HG03280 (cell line): ENCODE data around the gene PNP.
"Not testable (repeated sequence)": the region's sequence is repeated elsewhere in the genome, so short reads cannot be mapped to it uniquely, and the experiment has no call there.

Source experiments
- ATAC-seq: cut with Tn5 transposase; IDR thresholded peaks from one replicate; pipeline ENCODE4 v1.9.1; 2021; ENCODE audit warnings: mild to moderate bottlenecking, moderate library complexity; ENCODE audit not compliant: unreplicated experiment

PNP gene

DNA sequence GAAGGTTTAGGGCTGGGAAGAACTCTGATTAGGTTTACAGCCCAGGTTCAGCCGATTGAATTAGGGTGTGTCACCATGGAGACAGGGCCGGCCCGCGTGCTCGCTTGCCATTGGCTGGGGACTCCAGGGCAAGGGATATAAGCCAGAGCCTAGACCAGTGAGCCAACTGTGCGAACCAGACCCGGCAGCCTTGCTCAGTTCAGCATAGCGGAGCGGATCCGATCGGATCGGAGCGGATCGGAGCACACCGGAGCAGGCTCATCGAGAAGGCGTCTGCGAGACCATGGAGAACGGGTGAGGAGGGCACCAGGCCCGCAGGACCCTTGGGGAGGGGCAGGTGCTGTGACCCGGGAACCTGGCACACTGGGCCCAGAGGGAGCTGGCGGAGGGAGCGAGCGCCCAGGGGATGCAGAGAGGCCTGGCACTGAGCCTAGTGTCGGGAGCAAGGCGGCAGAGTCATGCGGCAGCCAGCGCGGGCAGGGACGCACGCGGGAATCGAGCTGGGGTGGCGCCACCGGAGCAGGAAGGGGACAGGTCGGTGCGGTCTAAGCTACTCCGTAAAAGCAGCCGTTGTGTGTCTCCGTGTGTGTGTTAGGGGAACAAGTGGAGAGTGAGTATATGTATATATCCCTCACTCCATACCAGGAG is at the start of gene PNP:
TSS of gene PNP (plus strand) at position 165 of the 648 bp plus-strand sequence. CDS start at position 284, 119 bp downstream.
- peak; percentile 91 for ATAC-seq

DNA sequence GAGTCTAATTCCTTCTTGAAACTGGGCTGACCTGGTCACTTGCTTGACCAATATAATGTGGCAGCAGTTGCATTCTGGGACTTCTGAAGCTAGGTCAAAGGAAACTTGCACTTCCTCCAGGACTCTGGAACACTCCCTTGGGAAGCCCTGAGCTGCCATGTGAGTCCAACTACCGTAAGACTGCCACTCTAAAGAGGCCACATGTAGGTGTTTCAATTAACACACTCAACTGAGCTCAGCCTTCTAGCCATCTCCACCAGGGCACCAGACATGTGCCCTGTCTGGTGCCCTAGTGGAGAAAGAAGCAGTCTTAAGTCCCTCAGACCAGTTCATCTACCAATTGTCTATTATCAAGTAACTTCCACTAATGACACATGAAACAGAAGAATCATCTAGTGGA is 49.8 kb upstream of the PNP start:
- ATAC-seq = no peak

DNA sequence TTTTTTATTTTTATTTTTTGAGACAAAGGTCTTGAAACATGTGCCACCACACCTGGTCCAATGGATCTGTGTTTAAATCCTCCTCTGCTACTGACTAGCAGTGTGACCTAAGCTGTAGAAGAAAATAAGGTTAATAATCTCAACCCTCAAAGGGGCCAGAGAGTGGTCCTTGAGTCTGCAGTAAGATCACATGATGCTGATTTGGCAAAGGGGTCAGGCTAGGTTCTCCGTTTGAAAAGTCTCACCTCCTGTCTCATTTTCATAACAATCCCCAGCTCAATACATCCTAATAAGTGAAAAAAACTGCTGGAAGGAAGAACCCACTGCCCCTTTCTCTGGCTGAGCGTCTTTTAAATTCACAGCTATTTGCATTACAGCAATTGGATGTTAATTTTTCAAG is 47.9 kb upstream of the PNP start:
- no peak for ATAC-seq

DNA sequence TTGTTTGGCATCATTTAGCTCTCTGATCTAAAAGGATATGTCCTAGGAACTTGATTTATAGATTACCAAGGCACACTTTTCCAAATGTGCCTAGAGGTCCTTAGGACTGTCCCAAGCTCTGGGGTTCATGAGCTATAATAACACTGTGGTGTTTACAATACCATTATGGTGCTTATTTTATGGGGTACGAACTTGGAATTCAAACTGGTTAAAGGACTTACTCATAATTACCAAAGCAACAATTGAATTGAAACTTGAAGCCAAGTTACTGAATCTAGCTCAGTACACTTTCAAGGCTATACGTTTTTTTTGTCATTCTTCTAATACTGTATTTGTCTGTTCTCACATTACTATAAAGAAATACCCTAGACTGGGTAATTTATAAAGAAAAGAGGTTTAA is 46.3 kb upstream of the PNP start:
- no peak for ATAC-seq

DNA sequence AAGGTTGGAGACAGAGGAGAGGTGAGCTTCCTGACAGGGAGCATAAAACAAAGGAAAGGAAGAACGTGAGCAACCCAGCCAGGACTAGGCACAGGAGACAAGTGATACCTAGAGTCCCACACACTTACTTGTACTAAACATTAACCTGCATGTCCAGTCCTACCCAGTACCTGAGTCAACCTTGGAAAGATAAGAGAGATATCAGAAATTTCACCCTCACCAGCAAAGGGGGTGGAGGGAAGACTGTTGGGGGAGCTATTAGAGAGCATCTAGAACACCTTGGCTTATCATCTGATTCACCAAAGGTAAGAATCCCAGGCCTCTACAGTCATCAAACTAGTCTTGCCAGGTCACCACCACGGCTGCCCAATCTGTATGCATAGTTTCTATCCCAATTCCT is 44.4 kb upstream of the PNP start:
- ATAC-seq = no peak

DNA sequence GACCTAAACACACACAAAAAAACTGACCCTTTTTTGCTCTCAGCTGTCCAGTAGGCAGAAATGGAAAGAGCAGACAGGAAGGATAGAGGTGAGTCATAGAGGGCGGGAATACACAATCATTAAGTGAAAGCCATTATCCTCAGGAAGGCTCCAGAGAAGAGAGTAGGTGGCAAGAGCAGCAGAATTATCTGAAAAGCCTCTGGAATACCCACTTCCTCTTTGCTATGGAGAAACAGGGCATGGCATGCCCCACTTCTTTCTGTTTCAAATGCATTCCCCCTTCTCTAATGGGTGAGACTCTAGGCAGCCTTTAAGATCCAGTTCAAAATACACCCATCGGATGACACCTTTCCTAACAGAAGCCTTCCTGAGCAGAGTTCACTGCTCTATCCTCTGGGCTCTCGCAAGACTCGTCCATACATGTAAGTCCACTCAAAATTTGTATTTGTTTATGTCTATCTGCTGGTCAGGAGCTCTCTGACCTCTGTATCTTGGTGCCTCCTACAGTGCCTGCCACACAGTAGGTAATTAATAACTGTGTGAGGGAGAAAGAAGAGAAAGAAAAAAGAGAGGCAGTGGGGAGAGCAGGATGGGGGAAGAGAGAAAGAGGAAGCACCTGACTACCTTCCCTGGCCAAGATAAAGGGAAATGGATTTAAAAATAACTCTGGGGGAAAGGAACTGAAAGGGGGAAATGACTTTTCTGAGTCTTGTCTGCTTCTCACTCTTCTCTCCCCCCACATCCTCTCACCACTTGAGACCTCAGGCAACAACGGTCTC is 41.8 kb upstream of the PNP start:
- peak; percentile 56 for ATAC-seq

- ATAC-seq = peak; percentile 24
Observed at GRCh38 chr14:20428010-20428365, 41.2 kb upstream of the PNP start.

GRCh38 chr14:20428802-20429201 is 40.4 kb upstream of the PNP start:
- no peak for ATAC-seq

DNA sequence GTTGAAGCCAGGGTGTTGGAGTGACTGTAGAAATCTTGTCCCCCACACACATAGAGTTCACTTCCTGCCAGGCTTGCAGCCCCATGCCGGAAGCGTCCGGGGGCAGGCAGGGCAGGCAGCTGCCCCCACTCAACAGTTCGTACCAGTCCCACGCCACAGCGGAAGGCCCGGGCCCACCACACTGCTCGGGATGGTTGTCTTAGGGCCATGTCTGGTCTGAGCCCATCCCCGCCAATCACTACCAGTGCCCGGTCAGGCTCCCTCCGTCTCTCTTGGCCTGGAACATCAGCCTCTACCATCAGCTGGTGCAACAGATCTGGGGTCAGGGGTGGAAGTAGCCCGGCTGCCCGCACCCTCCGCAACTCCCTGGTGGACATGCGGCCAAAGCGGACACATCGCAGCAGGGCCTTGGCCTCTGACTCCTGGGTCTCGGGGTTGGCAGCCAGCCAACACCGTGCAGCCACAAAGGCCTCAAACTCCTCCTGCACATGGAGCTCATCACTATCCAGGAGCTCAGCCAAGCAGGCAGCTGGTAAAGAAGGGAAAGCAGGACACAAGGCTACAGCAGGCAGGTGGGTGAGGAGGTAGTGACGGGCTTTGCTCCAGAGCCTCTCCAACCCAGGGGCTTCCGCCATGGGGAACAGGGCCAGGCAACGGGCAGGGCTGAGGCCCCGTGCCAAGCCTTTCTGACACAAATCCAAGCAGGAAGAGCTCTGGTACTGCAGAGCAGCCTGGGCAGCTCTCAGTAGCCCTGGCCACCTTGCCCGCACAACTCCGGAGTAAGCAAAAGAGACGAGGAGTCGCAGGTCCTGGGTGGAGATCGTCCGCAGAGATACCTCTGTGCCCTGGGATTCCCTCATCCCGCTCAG is 39.2 kb upstream of the PNP start:
- ATAC-seq = no peak

DNA sequence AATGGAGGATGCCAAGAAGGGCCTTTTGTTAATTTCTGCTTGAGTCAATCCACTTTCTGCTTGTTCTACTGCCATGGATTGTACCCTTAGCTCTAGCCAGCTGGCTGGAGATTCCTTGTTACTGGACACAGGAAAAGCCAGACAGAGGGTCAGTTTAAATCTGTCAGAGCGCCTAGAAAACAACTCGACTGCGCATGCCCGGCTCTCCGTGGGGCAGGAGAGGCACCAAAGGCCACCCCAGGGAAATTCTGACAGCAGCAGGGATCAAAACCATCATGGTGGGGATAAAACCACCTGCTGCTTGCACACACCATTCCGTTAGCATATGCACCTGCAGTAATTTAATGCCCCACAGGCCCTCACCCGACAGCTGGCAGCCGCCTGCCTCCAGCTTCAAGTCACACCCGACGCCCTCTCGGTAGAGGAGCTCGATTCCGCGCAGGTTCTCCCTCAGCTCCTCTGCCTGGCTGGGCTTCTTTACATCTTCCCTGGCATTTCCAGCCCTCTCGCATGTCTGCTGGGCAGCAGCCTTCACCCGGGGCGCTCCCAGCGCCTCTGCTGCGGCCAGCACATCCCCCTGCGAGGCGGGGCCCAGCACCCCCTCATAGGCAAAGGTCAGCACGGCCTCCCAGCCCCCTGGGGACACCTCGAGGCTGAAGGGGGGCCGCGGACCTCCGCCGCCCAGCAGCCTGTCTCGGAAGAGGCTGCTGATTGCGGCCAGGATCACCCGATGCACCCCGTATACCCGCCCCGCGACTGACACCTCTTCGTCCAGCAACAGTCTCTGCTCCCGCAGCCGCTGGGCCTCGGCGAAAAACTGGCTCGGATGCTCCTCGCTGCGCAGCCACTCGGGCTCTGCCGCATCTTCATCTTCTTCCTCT is 34.3 kb upstream of the PNP start:
- ATAC-seq = no peak

- no peak for ATAC-seq
Observed at GRCh38 chr14:20435582-20436362, 33.4 kb upstream of the PNP start, which contains the start of gene KLHL33. TSS of gene KLHL33 (minus strand) at chr14:20436166. CDS start at chr14:20435811, 355 bp downstream.

GRCh38 chr14:20436363-20436755 is 32.8 kb upstream of the PNP start:
- ATAC-seq = no peak

GRCh38 chr14:20438664-20439063 is 30.5 kb upstream of the PNP start:
- no peak for ATAC-seq

DNA sequence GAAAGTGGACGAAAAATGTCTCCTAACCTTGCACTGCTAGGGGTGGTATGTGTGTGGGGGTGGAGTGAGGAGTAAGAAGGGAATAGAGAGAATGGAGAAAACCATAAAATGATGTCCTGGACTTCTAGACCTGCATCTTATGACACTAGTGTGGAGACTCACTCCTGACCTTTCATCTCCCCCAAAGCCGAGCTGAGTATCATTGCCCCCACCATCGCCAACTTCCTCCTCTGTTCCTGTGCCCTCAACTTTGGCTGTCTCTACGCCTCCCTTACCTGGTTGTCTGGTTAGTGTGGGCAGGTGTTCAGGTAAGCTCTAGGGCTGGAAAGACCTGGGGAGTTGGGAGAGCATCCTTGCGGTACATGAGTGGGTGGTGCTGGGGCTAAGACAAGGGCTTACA is 28.7 kb upstream of the PNP start:
- ATAC-seq = no peak

DNA sequence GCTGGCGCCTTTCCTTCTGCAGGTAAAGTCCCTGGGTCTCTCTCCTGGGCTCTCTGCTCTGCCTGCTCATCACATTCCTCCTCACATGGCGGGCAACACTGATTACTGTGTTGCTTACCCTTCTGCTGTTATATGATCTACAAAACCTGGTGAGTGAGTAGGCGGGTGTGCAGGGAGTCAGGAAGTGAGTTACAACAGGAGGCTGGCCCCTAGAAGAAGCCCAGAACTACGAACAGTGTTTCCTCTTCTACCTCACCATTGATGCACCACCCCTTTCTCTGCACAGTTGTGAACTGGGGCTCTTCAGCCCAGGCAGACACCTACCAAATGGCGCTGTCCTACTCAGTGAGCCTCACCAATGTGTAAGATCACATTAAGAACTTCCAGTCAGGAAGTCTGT is 28.3 kb upstream of the PNP start:
- no peak for ATAC-seq

DNA sequence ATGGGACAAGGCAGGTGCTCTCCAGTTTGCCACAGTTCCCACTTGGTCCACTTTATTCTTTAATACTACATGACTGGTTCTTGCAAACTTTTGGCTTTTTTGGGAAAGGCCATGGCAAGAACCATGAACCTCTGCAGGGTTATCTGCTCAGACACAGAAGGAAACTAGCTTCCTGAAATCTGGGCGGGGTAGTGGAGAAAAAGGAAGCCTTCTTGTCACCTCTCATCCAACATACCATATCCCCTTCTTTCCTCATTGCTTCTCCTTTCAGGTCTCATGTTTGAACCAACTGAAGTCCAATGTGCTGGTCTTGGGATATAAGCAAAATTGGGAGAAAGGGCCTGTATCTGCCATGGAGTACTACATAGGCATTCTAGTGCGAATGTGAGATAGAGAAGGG is 27.7 kb upstream of the PNP start:
- ATAC-seq = no peak

- ATAC-seq = not testable (repeated sequence)
Observed at GRCh38 chr14:20443650-20444049, 25.6 kb upstream of the PNP start.

- no peak for ATAC-seq
Observed at GRCh38 chr14:20446889-20447288, 22.3 kb upstream of the PNP start.

DNA sequence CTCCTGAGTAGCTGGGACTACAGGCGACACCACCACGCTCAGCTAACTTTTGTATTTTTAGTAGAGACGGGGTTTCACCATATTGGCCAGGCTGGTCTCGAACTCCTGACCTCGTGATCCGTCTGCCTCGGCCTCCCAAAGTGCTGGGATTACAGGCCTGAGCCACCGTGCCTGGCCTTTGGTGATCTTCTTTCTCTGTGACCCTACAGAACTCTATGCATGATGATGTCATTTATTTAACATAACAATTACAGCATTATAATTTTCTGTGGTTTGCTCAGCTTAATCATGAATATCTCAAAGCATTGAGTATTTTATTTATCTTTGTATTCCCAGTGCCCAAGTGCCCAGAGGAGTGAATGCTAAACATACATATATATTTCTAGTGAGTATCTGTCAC is 16.4 kb upstream of the PNP start:
- ATAC-seq = not testable (repeated sequence)
